HCT116 (cell line): ENCODE measurements around the gene PAMR1. TPM values are rescaled to one million over a fixed set of nuclear protein-coding genes. Genes with fewer than 3 reads are reported as not detected.

Source experiments
- ATAC-seq: fragments of 200-7000 bp; cut with Tn5 transposase; 2 replicates; pipeline ENCODE4 v1.9.1; 2020; ENCODE audit warnings: mild to moderate bottlenecking, moderate library complexity
- BruUV-seq: library from RNA; stranded (reverse); fragments of 400-500 nt; replicated peaks from 2 replicates; lab custom pipeline; 2021; lab: Mats Ljungman, UMichigan
- CTCF ChIA-PET: fragments of 300-600 bp; sonication (Branson Sonifier 250); formaldehyde crosslinking; loops from one replicate; lab custom pipeline; 2021; ENCODE audit warnings: antibody characterized with exemption; lab: Charles Lee
- POLR2A ChIA-PET: fragments of 300-600, 350-600 bp; sonication (Branson Sonifier 250); formaldehyde crosslinking; loops from one replicate; lab custom pipeline; 2021; ENCODE audit warnings: antibody characterized with exemption; lab: Charles Lee
- RAD21 ChIA-PET, 2 experiments: fragments of 300-600 bp; sonication (Branson Sonifier 250); formaldehyde crosslinking; loops; one replicate each; lab custom pipeline; 2023; ENCODE audit warnings: low total read pairs in 2 of 2; ENCODE audit not compliant: uncharacterized antibody in 2 of 2, unreplicated experiment in 2 of 2, low non-redundant PET in 1 of 2; lab: Charles Lee
- DNase-seq: peaks from one replicate; pipeline ENCODE4 v3.0.0-alpha.2; 2010; ENCODE audit warnings: low read depth, low spot score
- H2AFZ ChIP-seq: fragments of 200-600 bp; shearing (Covaris generic), sonication (generic); 2 replicates; pipeline ENCODE4 v1.6.1; 2017; ENCODE audit warnings: low read depth, mixed run types, mixed read lengths, antibody characterized with exemption, low read length; ENCODE audit not compliant: poor library complexity, severe bottlenecking
- H3K27ac ChIP-seq: 2 replicates; pipeline ENCODE4 v1.5.1; 2012; ENCODE audit warnings: low read depth, low read length
- H3K27me3 ChIP-seq: fragments of 200-600 bp; sonication (generic); 2 replicates; pipeline ENCODE4 v1.6.1; 2016; ENCODE audit warnings: mixed run types, low read length, mixed read lengths; ENCODE audit not compliant: insufficient read depth
- H3K36me3 ChIP-seq, 2 experiments: fragments of 200-500 bp in 1 of 2; fragments of 200-600 bp in 1 of 2; sonication (Bioruptor generic) in 1 of 2; sonication (generic) in 1 of 2; 2 replicates each; pipeline versions ENCODE4 v1.5.1 to v1.6.1; 2014 to 2016; ENCODE audit warnings: low read length in 2 of 2, inconsistent platforms in 1 of 2, mixed read lengths in 1 of 2, mixed run types in 1 of 2; ENCODE audit not compliant: insufficient read depth in 2 of 2, control insufficient read depth in 1 of 2
- H3K4me1 ChIP-seq, 2 experiments: fragments of 200-600 bp in 1 of 2; sonication (generic) in 1 of 2; 2 replicates each; pipeline versions ENCODE4 v1.5.1 to v1.6.1; 2012 to 2017; ENCODE audit warnings: low read length in 2 of 2, inconsistent platforms in 1 of 2, mild to moderate bottlenecking in 1 of 2, mixed read lengths in 1 of 2, mixed run types in 1 of 2, moderate library complexity in 1 of 2; ENCODE audit not compliant: insufficient read depth in 2 of 2, control insufficient read depth in 1 of 2
- H3K4me2 ChIP-seq: fragments of 200-600 bp; sonication (generic); 2 replicates; pipeline ENCODE4 v1.6.1; 2017; ENCODE audit warnings: mixed run types, low read length, mixed read lengths
- H3K4me3 ChIP-seq, 2 experiments: fragments of 200-600 bp in 1 of 2; sonication (generic) in 1 of 2; replicated peaks in 1 of 2; 2 replicates each; pipeline ENCODE4 v1.5.1; 2011 to 2016; ENCODE audit warnings: low read length in 2 of 2, control low read depth in 1 of 2, low read depth in 1 of 2, mild to moderate bottlenecking in 1 of 2, mixed read lengths in 1 of 2, mixed run types in 1 of 2
- H3K79me2 ChIP-seq: fragments of 200-600 bp; sonication (generic); 2 replicates; pipeline ENCODE4 v1.6.1; 2017; ENCODE audit warnings: mild to moderate bottlenecking, mixed run types, low read length, moderate library complexity, mixed read lengths; ENCODE audit not compliant: insufficient read depth
- H3K9ac ChIP-seq: fragments of 200-600 bp; sonication (generic); 2 replicates; pipeline ENCODE4 v1.6.1; 2016; ENCODE audit warnings: low read length, mixed read lengths
- H3K9me2 ChIP-seq: fragments of 200-600 bp; sonication (generic), shearing (Covaris generic); 2 replicates; pipeline ENCODE4 v1.6.1; 2017; ENCODE audit warnings: mixed run types, mild to moderate bottlenecking, moderate library complexity; ENCODE audit not compliant: insufficient read depth
- H3K9me3 ChIP-seq, 2 experiments: fragments of 200-500 bp in 1 of 2; fragments of 200-600 bp in 1 of 2; sonication (Bioruptor generic) in 1 of 2; sonication (generic) in 1 of 2; 2 replicates each; pipeline ENCODE4 v1.6.1; 2014 to 2017; ENCODE audit warnings: low read length in 2 of 2, mixed read lengths in 2 of 2, inconsistent platforms in 1 of 2, low read depth in 1 of 2, mild to moderate bottlenecking in 1 of 2, mixed run types in 1 of 2, moderate library complexity in 1 of 2; ENCODE audit not compliant: control insufficient read depth in 1 of 2, insufficient read depth in 1 of 2
- H4K20me1 ChIP-seq: fragments of 200-600 bp; sonication (generic), shearing (Covaris generic); 2 replicates; pipeline ENCODE4 v1.6.1; 2017; ENCODE audit warnings: mixed run types, mild to moderate bottlenecking, moderate library complexity; ENCODE audit not compliant: insufficient read depth
- CEBPB ChIP-seq: IDR thresholded peaks from 2 replicates; pipeline ENCODE4 v1.6.1; 2012; ENCODE audit warnings: low read depth
- ELF1 ChIP-seq: IDR thresholded peaks from 2 replicates; pipeline ENCODE4 v1.6.1; 2012; ENCODE audit warnings: low read depth, borderline replicate concordance
- EZH2phosphoT487 ChIP-seq: fragments of 200-600 bp; IDR thresholded peaks from 2 replicates; pipeline ENCODE4 v1.6.1; 2018; ENCODE audit warnings: antibody characterized with exemption, borderline replicate concordance
- JUND ChIP-seq: IDR thresholded peaks from 2 replicates; pipeline ENCODE4 v1.6.1; 2012
- SIN3A ChIP-seq: IDR thresholded peaks from 2 replicates; pipeline ENCODE4 v1.6.1; 2012; ENCODE audit warnings: low read depth
- SP1 ChIP-seq: IDR thresholded peaks from 2 replicates; pipeline ENCODE4 v1.6.1; 2012; ENCODE audit warnings: low read depth
- intact Hi-C: fragments of 100-400 bp; cut with micrococcal nuclease; formaldehyde crosslinking; loops from 2 replicates; pipeline ENCODE4 v1.10.0; 2022
- total RNA-seq: library from RNA; stranded (reverse); gene quantifications from one replicate; pipeline ENCODE4 v1.2.1, GENCODE V29; 2021; ENCODE audit not compliant: unreplicated experiment
- TF ChIP-seq, protein P1 (sequence below): IDR thresholded peaks from 2 replicates; pipeline ENCODE4 v1.6.1; 2011; ENCODE audit warnings: mild to moderate bottlenecking, low read length, moderate library complexity; ENCODE audit not compliant: insufficient replicate concordance; ENCODE audit errors: extremely low read depth

The PAMR1 gene
- total RNA-seq, 1 experiment from 2014 or later, result not detected

DNA sequence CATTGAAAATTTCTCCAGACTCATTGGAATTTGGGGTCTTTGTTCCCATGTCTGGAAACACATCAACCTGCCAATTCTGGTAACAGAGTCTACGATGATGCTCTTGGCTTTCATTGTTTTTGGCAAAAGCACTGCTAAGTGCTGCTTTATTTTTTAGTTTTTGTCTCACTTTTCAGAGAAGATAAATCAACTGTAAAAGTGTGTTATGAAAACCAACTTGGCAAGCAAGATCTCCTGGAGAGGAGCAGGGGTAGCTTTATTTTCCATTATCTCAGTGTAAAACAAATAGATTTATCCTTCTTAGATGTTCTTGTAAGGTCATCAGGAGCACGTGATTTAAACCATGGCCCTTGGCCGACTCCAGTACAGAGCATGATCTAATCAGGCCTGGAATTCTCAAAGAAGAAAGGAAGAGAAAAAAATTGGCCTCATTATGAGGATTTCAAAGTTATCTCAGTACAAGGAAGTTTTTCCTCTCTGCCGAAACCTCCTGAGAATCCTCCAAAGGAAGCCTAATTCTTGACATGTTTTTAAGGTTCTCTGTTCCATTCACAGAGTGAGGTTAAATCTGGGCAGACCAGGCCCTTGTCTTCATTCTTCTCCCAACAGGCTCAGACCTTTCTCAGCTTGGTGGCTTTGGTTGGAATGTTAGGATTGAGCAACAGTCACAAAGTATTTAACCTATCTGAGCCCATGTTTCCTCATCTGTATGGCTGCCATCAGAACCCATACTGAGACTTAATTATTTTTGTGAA, 16.4 kb upstream of the PAMR1 start:
- Histone ChIP-seq H3K27ac (no peak overlapping the region), H3K9ac (no peak overlapping the region), H4K20me1 (no peaks in the 10 kb centered on the region), H3K4me1 (no peaks in the 10 kb centered on the region), H3K27me3 (no peaks in the 10 kb centered on the region), H3K4me2 (no peak overlapping the region), H2AFZ (no peak overlapping the region), H3K36me3 (no peaks in the 10 kb centered on the region), H3K79me2 (no peaks in the 10 kb centered on the region), H3K9me3 (no peaks in the 10 kb centered on the region), H3K9me2 (no peaks in the 10 kb centered on the region), H3K4me3 (no peak overlapping the region)
- no peak for DNase-seq
- BruUV-seq, result no TSS peak
- ATAC-seq, result no peak
- ChIA-PET CTCF (no interaction called here), RAD21 (no interaction called here), POLR2A (no interaction called here)
- TF ChIP-seq, protein P1, sequence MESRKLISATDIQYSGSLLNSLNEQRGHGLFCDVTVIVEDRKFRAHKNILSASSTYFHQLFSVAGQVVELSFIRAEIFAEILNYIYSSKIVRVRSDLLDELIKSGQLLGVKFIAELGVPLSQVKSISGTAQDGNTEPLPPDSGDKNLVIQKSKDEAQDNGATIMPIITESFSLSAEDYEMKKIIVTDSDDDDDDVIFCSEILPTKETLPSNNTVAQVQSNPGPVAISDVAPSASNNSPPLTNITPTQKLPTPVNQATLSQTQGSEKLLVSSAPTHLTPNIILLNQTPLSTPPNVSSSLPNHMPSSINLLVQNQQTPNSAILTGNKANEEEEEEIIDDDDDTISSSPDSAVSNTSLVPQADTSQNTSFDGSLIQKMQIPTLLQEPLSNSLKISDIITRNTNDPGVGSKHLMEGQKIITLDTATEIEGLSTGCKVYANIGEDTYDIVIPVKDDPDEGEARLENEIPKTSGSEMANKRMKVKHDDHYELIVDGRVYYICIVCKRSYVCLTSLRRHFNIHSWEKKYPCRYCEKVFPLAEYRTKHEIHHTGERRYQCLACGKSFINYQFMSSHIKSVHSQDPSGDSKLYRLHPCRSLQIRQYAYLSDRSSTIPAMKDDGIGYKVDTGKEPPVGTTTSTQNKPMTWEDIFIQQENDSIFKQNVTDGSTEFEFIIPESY, result no peak
- TF ChIP-seq CEBPB, result no peak
- no peak for TF ChIP-seq SIN3A
- intact Hi-C loops, result no loop called here

DNA sequence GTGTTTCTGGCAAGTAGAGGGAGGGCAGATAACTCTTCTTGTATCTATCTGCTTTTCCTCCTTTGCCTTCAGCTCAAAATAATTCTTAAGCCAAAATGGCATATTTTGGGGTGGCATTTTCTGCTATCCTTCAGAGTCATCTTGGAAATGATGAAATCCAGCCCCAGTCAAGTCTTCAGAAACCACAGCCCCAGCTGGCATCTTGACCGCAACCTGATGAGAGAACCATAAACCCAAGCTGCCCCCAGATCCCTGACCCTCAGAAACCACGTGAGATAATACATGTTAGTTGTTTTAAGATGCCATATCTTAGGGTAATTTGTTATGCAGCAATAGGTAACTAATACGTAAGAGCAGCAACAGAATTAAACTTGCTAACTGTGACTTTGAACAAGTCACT, 15.1 kb upstream of the PAMR1 start:
- intact Hi-C loops, result no loop called here
- Histone ChIP-seq H3K79me2 (no peaks in the 10 kb centered on the region), H3K27me3 (no peaks in the 10 kb centered on the region), H3K27ac (no peak overlapping the region), H4K20me1 (no peaks in the 10 kb centered on the region), H3K36me3 (no peaks in the 10 kb centered on the region), H3K4me3 (no peak overlapping the region), H3K9me3 (no peaks in the 10 kb centered on the region), H3K9ac (no peak overlapping the region), H3K9me2 (no peaks in the 10 kb centered on the region), H3K4me1 (no peaks in the 10 kb centered on the region), H2AFZ (no peak overlapping the region), H3K4me2 (no peak overlapping the region)
- no peak for TF ChIP-seq ELF1
- TF ChIP-seq JUND, result no peak
- no peak for TF ChIP-seq EZH2phosphoT487
- TF ChIP-seq SP1, result no peak
- BruUV-seq, result no TSS peak
- RAD21 ChIA-PET, result no interaction called here
- POLR2A ChIA-PET, result no interaction called here
- CTCF ChIA-PET, result no interaction called here
- ATAC-seq (no peak), DNase-seq (no peak)
